Epithelial cell of esophagus (primary cell): ENCODE data around the gene ARHGEF28.
A peak's percentile ranks its signal among the peaks of the same experiment; 100 is the strongest.

Experiments
- DNase-seq: peaks from one replicate; pipeline ENCODE4 v3.0.0; 2010; ENCODE audit warnings: low read depth
- H3K4me3 ChIP-seq: 2 replicates; pipeline ENCODE4 v1.5.1; 2011; ENCODE audit warnings: mild to moderate bottlenecking, low read length, control low read depth
- TF ChIP-seq, protein P1 (sequence below): IDR thresholded peaks from 2 replicates; pipeline ENCODE4 v1.5.1; 2011; ENCODE audit warnings: low read depth, mild to moderate bottlenecking, low read length, control low read depth, inconsistent platforms; ENCODE audit not compliant: insufficient read depth; ENCODE audit errors: missing control alignments

ARHGEF28 gene

DNA sequence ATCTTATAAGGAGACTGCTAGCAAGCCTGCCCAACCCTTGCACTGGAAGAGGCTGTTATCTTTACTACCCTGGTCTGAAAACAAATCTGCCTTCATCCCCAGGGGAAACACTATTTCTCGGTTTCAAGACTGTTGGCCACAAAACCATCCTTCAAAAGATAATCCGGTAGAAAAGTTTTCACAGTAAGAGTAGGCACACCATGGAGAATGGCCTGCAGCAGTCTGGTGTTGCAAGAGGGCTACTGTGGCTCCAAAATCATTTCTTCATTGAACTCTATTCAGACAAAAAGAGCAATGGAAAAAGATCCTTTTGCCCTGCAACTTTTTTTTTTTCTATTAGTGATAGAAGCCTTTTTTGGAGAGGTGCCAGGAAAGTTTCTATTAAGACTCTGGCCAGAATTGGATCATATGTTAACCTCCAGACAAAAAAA is 163.9 kb downstream of the ARHGEF28 start:
- DNase-seq: no peak
- TF ChIP-seq, protein P1, sequence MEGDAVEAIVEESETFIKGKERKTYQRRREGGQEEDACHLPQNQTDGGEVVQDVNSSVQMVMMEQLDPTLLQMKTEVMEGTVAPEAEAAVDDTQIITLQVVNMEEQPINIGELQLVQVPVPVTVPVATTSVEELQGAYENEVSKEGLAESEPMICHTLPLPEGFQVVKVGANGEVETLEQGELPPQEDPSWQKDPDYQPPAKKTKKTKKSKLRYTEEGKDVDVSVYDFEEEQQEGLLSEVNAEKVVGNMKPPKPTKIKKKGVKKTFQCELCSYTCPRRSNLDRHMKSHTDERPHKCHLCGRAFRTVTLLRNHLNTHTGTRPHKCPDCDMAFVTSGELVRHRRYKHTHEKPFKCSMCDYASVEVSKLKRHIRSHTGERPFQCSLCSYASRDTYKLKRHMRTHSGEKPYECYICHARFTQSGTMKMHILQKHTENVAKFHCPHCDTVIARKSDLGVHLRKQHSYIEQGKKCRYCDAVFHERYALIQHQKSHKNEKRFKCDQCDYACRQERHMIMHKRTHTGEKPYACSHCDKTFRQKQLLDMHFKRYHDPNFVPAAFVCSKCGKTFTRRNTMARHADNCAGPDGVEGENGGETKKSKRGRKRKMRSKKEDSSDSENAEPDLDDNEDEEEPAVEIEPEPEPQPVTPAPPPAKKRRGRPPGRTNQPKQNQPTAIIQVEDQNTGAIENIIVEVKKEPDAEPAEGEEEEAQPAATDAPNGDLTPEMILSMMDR: no peak
- no peak overlapping the region for H3K4me3 ChIP-seq

DNA sequence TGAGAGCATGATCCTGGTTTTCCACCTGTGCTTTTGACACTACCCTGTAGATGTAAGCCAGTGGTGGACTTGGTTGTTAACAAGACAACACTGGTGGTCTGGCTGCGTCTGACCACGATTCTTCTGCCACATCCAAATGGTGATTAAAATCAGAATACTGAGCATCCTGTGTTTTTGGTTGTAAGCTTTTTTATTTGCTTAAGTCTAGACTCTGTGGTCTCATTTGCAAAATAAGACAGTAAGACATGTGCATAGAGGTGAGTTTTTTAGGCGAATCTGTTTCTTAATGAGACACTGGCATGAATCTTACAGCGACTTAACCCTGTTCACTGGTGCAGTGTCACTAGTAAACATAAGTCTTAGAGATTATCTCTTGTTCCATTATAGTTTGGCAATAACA is 165.4 kb downstream of the ARHGEF28 start:
- H3K4me3 ChIP-seq: no peak overlapping the region
- TF ChIP-seq, protein P1: no peak
- DNase-seq: no peak

DNA sequence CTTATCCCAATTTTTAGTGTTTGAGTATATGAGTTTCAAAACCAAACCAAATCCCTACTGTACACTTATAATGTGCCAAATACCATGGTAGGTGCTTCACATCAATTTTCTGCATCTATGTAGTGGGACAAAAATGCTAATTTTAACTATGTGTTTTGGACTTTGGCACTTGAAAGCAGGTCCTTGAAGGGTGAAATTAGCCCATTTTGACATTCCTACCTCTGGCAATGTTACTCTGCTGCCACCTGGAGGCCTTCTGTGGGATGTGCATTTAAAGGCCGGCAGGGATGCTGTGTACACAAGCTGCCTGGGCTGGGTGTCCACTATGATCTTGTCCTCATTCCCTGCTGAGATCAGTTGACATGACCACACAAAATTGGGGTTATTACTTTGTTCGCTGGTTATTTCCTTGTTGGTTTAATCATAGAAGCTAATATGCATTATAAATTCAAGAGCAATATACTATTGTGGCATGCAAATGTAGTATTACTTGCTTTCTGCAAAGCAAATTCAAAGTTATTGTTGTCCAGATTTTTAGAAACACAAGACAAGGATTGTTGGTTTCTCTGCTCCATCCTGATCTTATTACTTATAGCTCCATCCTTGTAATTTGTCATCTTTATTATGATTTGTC is 166.8 kb downstream of the ARHGEF28 start:
- TF ChIP-seq, protein P1: peak; percentile 99
- no peak overlapping the region for H3K4me3 ChIP-seq
- DNase-seq: peak; percentile 80

DNA sequence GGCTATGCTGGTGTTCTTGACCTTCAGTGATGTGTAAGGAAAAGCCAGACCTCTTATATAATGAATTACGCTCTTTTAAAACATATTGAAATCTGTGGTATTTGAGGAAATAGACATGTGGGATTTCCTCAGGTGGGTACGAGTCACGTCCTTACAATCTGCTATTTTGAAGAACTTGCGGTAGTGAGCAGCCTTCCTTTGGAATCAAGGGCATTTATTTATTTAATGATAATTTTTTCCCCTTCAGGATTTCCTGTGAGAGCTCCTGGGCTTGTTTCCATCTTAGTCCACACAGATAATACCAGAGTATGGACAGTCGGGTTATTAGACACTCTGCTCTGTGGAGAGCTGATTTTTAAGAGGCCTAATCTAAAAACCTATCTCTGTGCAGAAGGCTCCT is 167.9 kb downstream of the ARHGEF28 start:
- no peak for DNase-seq
- TF ChIP-seq, protein P1: no peak
- H3K4me3 ChIP-seq: no peak overlapping the region

DNA sequence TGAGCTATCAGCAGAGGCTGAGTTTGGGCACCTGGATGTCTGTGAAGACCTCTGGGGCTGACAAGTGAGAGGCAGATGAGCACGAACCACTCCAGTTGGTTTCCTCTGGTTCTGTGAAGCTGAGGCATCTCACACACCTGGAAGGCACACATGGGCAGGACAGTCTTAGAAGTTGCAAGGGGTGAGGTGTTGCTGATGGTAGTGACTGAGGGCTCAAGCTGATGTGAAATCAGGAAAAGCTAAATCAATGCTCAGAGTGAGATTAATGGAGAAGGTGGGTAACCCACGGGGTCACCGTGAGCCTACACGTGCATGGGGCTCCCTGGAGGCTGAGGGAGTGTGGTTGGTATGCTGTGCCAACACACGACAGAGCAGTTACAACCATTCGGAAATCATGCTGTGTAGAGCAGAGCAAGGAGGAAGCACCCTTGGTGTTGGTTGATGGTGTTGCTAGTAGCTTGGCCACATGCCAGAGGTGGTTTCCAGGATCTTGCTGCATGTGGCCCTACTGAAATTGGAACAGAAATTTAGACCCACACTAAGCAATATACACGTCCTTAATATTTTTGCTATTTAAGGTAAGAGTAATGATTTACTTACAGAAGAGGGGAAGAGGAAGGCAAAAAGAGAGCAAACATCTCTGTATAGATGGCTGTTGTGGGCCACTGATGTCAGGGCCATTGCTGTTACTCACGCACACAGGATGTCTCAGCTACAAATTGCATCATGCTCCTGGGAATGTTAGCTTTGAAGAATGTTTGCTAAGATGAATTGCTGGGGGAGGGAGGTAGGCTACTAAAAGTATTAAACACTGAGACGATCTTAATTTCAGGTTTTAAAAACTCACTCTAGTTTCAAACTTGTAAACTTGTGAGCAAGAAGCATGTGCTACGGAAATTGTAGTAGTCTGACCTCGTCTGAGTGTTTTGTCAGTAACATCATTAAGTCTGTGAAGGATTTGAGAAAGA is 170.5 kb downstream of the ARHGEF28 start:
- DNase-seq: peak; percentile 95
- TF ChIP-seq, protein P1: no peak

DNA sequence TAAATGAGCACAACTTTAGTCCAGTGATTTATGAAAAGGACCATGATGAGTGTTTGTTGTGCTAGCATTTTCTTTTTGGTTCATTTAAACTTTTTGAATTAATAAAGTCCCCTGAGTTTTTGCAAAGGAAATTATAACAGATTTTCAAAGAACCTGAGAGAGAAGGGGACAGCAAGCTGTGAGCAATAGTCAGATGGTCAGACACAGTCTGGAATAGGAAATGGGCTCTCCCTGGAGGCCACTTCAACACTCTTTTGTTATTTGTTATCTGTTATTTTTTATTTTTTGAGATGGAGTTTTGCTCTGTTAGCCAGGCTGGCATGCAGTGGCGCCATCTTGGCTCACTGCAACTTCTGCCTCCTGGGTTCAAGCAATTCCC is 171.1 kb downstream of the ARHGEF28 start:
- H3K4me3 ChIP-seq: no peak overlapping the region
- no peak for DNase-seq
- TF ChIP-seq, protein P1: no peak

More for the DNA sequence above, 170.5 kb downstream of the ARHGEF28 start:
- H3K4me3 ChIP-seq: no peak overlapping the region
